CD8-positive, alpha-beta memory T cell (primary cell): ENCODE measurements around the gene CELF1. TPM values are rescaled to one million over a fixed set of nuclear protein-coding genes. Genes with fewer than 3 reads are reported as not detected.
A peak's percentile ranks its signal among the peaks of the same experiment; 100 is the strongest.

ENCODE experiments used
- CTCF ChIA-PET: fragments of 350-600 bp; sonication (Branson Sonifier 250); formaldehyde crosslinking; loops from one replicate; lab custom pipeline; 2021; ENCODE audit warnings: antibody characterized with exemption; lab: Charles Lee
- POLR2A ChIA-PET: fragments of 350-600 bp; sonication (Branson Sonifier 250); formaldehyde crosslinking; loops from one replicate; lab custom pipeline; 2021; ENCODE audit warnings: antibody characterized with exemption; lab: Charles Lee
- DNase-seq, 5 donors: peaks; one replicate each; pipeline versions ENCODE4 v3.0.0 to v3.0.0-alpha.2; 2020 to 2022; ENCODE audit warnings: mixed read lengths in 1 of 5
- H3K27ac ChIP-seq: one replicate; pipeline ENCODE4 v1.7.0; 2013; ENCODE audit warnings: low read depth, mild to moderate bottlenecking, low read length, moderate library complexity
- H3K27me3 ChIP-seq: 2 replicates; pipeline ENCODE4 v1.7.0; 2013; ENCODE audit warnings: low read length, mild to moderate bottlenecking; ENCODE audit not compliant: insufficient read depth, poor library complexity, severe bottlenecking
- H3K36me3 ChIP-seq: 2 replicates; pipeline ENCODE4 v1.7.0; 2013; ENCODE audit warnings: mild to moderate bottlenecking, low read length, moderate library complexity; ENCODE audit not compliant: insufficient read depth
- H3K4me1 ChIP-seq: 2 replicates; pipeline ENCODE4 v1.7.0; 2013; ENCODE audit warnings: mild to moderate bottlenecking, low read length, moderate library complexity; ENCODE audit not compliant: insufficient read depth
- H3K4me3 ChIP-seq: 2 replicates; pipeline ENCODE4 v1.7.0; 2013; ENCODE audit warnings: mild to moderate bottlenecking, low read length
- H3K9me3 ChIP-seq: 2 replicates; pipeline ENCODE4 v1.7.0; 2013; ENCODE audit warnings: mild to moderate bottlenecking, low read length
- H3K27ac Mint-ChIP-seq, 8 donors: one replicate each; pipeline ENCODE4 v1.8.0; 2020 to 2021; ENCODE audit warnings: mixed read lengths in 8 of 8, mild to moderate bottlenecking in 6 of 8, inconsistent platforms in 3 of 8, moderate library complexity in 3 of 8
- H3K27me3 Mint-ChIP-seq, 2 donors: one replicate each; pipeline ENCODE4 v1.8.0; 2020 to 2021; ENCODE audit warnings: mixed read lengths in 2 of 2, mild to moderate bottlenecking in 1 of 2, moderate library complexity in 1 of 2
- H3K36me3 Mint-ChIP-seq, 3 donors: one replicate each; pipeline ENCODE4 v1.8.0; 2020 to 2021; ENCODE audit warnings: mixed read lengths in 3 of 3, inconsistent platforms in 1 of 3, mild to moderate bottlenecking in 1 of 3
- H3K4me1 Mint-ChIP-seq, 3 donors: one replicate each; pipeline ENCODE4 v1.8.0; 2020 to 2021; ENCODE audit warnings: mixed read lengths in 3 of 3, inconsistent platforms in 1 of 3, mild to moderate bottlenecking in 1 of 3
- H3K4me3 Mint-ChIP-seq, 7 donors: one replicate each; pipeline ENCODE4 v1.8.0; 2020 to 2021; ENCODE audit warnings: mixed read lengths in 7 of 7, mild to moderate bottlenecking in 6 of 7, moderate library complexity in 4 of 7, inconsistent platforms in 2 of 7
- H3K9me3 Mint-ChIP-seq, 5 donors: one replicate each; pipeline ENCODE4 v1.8.0; 2020 to 2022; ENCODE audit warnings: mixed read lengths in 5 of 5, mild to moderate bottlenecking in 3 of 5, moderate library complexity in 2 of 5, inconsistent platforms in 1 of 5
- polyA plus RNA-seq: library from polyadenylated mRNA; unstranded; fragments of 300-500 nt; fragmentation: Illumina TruSeq; gene quantifications from one replicate; pipeline ENCODE4 v1.2.3, GENCODE V29; 2021
- total RNA-seq, 2 experiments: library from RNA; stranded (reverse); gene quantifications; one replicate each; pipeline ENCODE4 v1.2.3, GENCODE V29; 2021

Gene CELF1
- total and polyA plus RNA-seq, 3 experiments from 2014 or later: 80.8 to 168 (median 160) TPM

GRCh38 chr11:47592251-47592650, 39.3 kb upstream of the CELF1 start:
- no peak overlapping the region for H3K27ac Mint-ChIP-seq
- POLR2A ChIA-PET: no interaction called here

GRCh38 chr11:47591764-47592163, 38.8 kb upstream of the CELF1 start:
- Mint-ChIP-seq H3K9me3 (no peaks in the 10 kb centered on the region), H3K36me3 (peaks cover 0 to 4% (median 0%) of the 10 kb centered on the region in 3 donors), H3K27ac (no peak overlapping the region), H3K27me3 (peaks cover 29 to 35% of the 10 kb centered on the region in 2 donors), H3K4me3 (no peak overlapping the region), H3K4me1 (peaks cover 0 to 14% (median 2%) of the 10 kb centered on the region in 3 donors)
- Histone ChIP-seq H3K27me3 (peaks cover 24% of the 10 kb centered on the region), H3K4me1 (no peaks in the 10 kb centered on the region), H3K27ac (no peak overlapping the region), H3K4me3 (no peak overlapping the region), H3K36me3 (no peaks in the 10 kb centered on the region), H3K9me3 (no peaks in the 10 kb centered on the region)
- DNase-seq: no peak
- CTCF ChIA-PET: no interaction called here
- POLR2A ChIA-PET: no interaction called here

More at GRCh38 chr11:47592251-47592650, 39.3 kb upstream of the CELF1 start:
- CTCF ChIA-PET: no interaction called here
- Mint-ChIP-seq H3K4me3 (no peak overlapping the region), H3K36me3 (peaks cover 0 to 4% (median 0%) of the 10 kb centered on the region in 3 donors), H3K9me3 (no peaks in the 10 kb centered on the region), H3K4me1 (peaks cover 0 to 14% (median 2%) of the 10 kb centered on the region in 3 donors), H3K27me3 (peaks cover 29 to 35% of the 10 kb centered on the region in 2 donors)
- no peak overlapping the region for H3K4me3 ChIP-seq
- no peak overlapping the region for H3K27ac ChIP-seq
- no peaks in the 10 kb centered on the region for H3K4me1 ChIP-seq
- no peak for DNase-seq
- H3K36me3 ChIP-seq: no peaks in the 10 kb centered on the region
- peaks cover 24% of the 10 kb centered on the region for H3K27me3 ChIP-seq
- no peaks in the 10 kb centered on the region for H3K9me3 ChIP-seq

- H3K4me1 Mint-ChIP-seq: peaks cover 0 to 14% (median 2%) of the 10 kb centered on the region in 3 donors
- Histone ChIP-seq H3K4me1 (no peaks in the 10 kb centered on the region), H3K4me3 (no peak overlapping the region), H3K27ac (no peak overlapping the region), H3K9me3 (no peaks in the 10 kb centered on the region), H3K27me3 (peaks cover 24% of the 10 kb centered on the region), H3K36me3 (no peaks in the 10 kb centered on the region)
- ChIA-PET POLR2A (no interaction called here), CTCF (no interaction called here)
- peaks cover 0 to 4% (median 2%) of the 10 kb centered on the region in 3 donors for H3K36me3 Mint-ChIP-seq
- peaks cover 26 to 27% of the 10 kb centered on the region in 2 donors for H3K27me3 Mint-ChIP-seq
- H3K27ac Mint-ChIP-seq: peak overlapping the region in 1 of 8 donors; percentile 90
- H3K4me3 Mint-ChIP-seq: no peak overlapping the region
- no peak for DNase-seq
- H3K9me3 Mint-ChIP-seq: no peaks in the 10 kb centered on the region
Observed at GRCh38 chr11:47589977-47590861, 37.3 kb upstream of the CELF1 start.

GRCh38 chr11:47589584-47589976, 36.6 kb upstream of the CELF1 start:
- H3K4me1 ChIP-seq: no peaks in the 10 kb centered on the region
- Mint-ChIP-seq H3K36me3 (peaks cover 0 to 8% (median 2%) of the 10 kb centered on the region in 3 donors), H3K27me3 (peaks cover 20 to 21% of the 10 kb centered on the region in 2 donors), H3K9me3 (no peaks in the 10 kb centered on the region), H3K4me3 (no peak overlapping the region), H3K4me1 (peaks cover 0 to 14% (median 2%) of the 10 kb centered on the region in 3 donors), H3K27ac (no peak overlapping the region)
- H3K27ac ChIP-seq: no peak overlapping the region
- peaks cover 18% of the 10 kb centered on the region for H3K27me3 ChIP-seq
- H3K36me3 ChIP-seq: no peaks in the 10 kb centered on the region
- H3K4me3 ChIP-seq: no peak overlapping the region
- no peaks in the 10 kb centered on the region for H3K9me3 ChIP-seq
- DNase-seq: no peak
- ChIA-PET POLR2A (no interaction called here), CTCF (no interaction called here)

GRCh38 chr11:47589118-47589517, 36.2 kb upstream of the CELF1 start:
- ChIA-PET CTCF (no interaction called here), POLR2A (no interaction called here)
- H3K36me3 ChIP-seq: peaks cover under 1% of the 10 kb centered on the region
- no peak overlapping the region for H3K4me3 ChIP-seq
- peaks cover 0 to 11% (median 2%) of the 10 kb centered on the region in 3 donors for H3K4me1 Mint-ChIP-seq
- H3K27ac ChIP-seq: no peak overlapping the region
- no peak for DNase-seq
- no peaks in the 10 kb centered on the region for H3K4me1 ChIP-seq
- H3K4me3 Mint-ChIP-seq: no peak overlapping the region
- no peaks in the 10 kb centered on the region for H3K9me3 Mint-ChIP-seq
- no peaks in the 10 kb centered on the region for H3K9me3 ChIP-seq
- H3K27ac Mint-ChIP-seq: no peak overlapping the region
- H3K27me3 Mint-ChIP-seq: peaks cover 17 to 18% of the 10 kb centered on the region in 2 donors
- peaks cover 14% of the 10 kb centered on the region for H3K27me3 ChIP-seq
- peaks cover 4 to 13% (median 4%) of the 10 kb centered on the region in 3 donors for H3K36me3 Mint-ChIP-seq

- POLR2A ChIA-PET: no interaction called here
- Mint-ChIP-seq H3K9me3 (no peaks in the 10 kb centered on the region), H3K27ac (no peak overlapping the region), H3K36me3 (peaks cover 11 to 26% (median 12%) of the 10 kb centered on the region in 3 donors), H3K4me1 (no peaks in the 10 kb centered on the region), H3K4me3 (no peak overlapping the region), H3K27me3 (peaks cover 6 to 10% of the 10 kb centered on the region in 2 donors)
- no peak for DNase-seq
- H3K27ac ChIP-seq: no peak overlapping the region
- no peaks in the 10 kb centered on the region for H3K4me1 ChIP-seq
- CTCF ChIA-PET: no interaction called here
- H3K4me3 ChIP-seq: no peak overlapping the region
- H3K36me3 ChIP-seq: peaks cover 13% of the 10 kb centered on the region
- H3K27me3 ChIP-seq: peaks cover 2% of the 10 kb centered on the region
- H3K9me3 ChIP-seq: no peaks in the 10 kb centered on the region
Observed at GRCh38 chr11:47587723-47588326, 34.9 kb upstream of the CELF1 start.

- ChIA-PET POLR2A (no interaction called here), CTCF (no interaction called here)
- H3K9me3 Mint-ChIP-seq: no peaks in the 10 kb centered on the region
- peaks cover 0 to 2% (median 0%) of the 10 kb centered on the region in 3 donors for H3K4me1 Mint-ChIP-seq
- no peak overlapping the region for H3K4me3 Mint-ChIP-seq
- Histone ChIP-seq H3K4me3 (no peak overlapping the region), H3K4me1 (no peaks in the 10 kb centered on the region), H3K36me3 (peaks cover 16% of the 10 kb centered on the region), H3K9me3 (no peaks in the 10 kb centered on the region), H3K27ac (no peak overlapping the region), H3K27me3 (no peaks in the 10 kb centered on the region)
- peak overlapping the region in 1 of 8 donors; percentile 57 for H3K27ac Mint-ChIP-seq
- peaks cover 15 to 32% (median 15%) of the 10 kb centered on the region in 3 donors for H3K36me3 Mint-ChIP-seq
- peaks cover 0 to 5% of the 10 kb centered on the region in 2 donors for H3K27me3 Mint-ChIP-seq
- no peak for DNase-seq
Observed at GRCh38 chr11:47587039-47587716, 34.2 kb upstream of the CELF1 start.
